Measurements from ENCODE around the gene CHRNA4.

DNA sequence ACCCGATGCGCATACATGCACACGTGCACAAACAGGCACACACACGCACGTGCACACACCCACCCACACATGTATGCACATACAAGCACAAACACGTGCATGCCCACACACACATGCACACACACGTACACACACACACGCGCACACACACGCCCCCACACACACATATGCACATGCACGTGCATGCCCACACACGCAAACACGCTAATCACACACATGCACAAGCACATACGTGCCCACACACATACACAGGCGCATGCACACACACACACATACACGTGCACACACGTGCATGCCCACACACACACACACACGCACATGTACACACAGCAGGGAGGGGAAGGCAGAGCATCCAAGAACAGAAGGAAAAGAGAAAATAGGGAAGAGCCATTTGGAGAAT is 26.8 kb upstream of the CHRNA4 start:
- TF ChIP-seq CTCF (IDR thresholded peaks at IDR 0.05) (no peak), POLR2A (IDR thresholded peaks at IDR 0.05) (no peak)
